ENCODE results near the gene KIF21B.

The KIF21B gene

DNA sequence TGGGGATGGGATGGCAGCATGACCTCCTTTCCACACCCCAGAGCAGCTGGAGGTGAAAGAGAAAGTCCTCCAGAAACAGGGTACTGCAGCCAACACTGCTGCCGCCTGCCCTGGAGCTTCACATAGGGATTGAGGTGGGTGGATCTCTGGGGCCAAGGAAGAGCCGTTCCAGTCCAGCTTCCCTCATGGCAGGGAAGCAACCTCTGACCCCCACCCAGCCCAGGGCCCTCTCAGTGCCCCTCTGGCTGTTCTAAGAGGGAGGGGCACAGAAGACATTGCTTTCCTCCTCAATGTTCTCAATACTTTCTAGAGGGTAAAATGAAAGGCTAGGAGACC, 5.7 kb downstream of the KIF21B start:
- DNase-seq, result no peak

DNA sequence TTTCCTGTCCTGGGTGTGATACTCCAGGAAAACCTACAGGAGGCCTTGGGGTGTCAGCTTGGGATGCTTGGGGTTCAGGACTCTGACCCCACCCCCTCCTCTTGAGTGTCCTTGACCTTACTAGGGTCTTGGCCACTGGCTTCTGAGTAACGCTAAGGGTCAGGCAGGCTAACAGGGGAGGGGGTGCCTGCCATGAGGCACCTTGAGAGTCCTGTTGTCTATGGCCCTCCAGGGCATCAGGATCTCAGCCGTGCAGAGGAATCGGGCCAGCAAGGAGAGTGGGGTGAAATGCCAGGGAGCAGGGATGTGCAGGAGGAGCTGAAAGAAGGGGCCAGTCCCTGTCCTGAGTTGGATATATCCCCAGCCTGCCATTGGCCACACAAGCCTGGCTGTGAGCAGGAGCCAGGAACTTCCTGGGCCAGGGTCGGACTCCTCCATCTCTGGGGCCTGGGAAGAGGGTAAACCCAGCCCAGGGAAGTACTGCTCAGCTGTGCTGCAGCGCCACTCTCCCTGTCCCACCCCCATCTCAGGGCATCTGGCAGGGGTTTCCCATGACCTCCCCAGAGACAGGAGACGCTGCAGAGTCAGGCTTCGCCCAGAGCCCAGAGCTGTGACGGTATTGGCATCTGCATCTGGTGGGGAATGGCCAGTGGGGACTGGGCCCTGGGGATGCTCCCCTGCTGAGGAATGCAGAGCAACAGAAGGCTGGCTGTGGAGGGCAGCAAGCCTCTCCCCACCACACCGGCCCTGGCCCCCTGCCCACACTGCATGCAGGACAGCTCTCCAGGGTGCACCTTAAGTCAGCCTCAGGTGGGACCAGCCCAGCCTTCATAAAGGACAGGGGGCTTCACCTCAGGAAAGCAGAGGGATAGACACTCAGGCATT, 6.3 kb downstream of the KIF21B start:
- DNase-seq, result peak; percentile 88

DNA sequence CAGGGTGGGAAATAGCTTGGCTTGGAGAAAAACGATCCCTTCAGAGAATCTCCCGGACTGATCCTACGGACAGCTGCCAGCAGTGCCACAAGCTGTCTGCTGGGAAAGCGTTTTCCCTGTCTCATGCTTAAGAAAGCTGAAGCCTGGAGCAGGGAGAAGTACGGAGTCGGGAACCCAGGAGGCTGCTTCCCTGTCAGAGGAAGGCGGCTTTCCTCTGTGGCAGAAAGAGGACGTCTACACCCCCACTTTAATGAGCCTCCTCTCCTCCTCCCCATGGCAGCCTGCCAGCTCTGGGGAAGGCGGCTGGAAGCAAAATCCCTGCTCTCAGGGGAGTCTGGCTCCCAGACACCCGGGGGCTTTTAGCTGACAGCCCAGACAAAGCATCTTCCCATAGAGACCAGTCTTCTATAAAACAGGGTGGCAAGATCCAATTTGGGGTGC, 7.3 kb downstream of the KIF21B start:
- peak; percentile 86 for DNase-seq

DNA sequence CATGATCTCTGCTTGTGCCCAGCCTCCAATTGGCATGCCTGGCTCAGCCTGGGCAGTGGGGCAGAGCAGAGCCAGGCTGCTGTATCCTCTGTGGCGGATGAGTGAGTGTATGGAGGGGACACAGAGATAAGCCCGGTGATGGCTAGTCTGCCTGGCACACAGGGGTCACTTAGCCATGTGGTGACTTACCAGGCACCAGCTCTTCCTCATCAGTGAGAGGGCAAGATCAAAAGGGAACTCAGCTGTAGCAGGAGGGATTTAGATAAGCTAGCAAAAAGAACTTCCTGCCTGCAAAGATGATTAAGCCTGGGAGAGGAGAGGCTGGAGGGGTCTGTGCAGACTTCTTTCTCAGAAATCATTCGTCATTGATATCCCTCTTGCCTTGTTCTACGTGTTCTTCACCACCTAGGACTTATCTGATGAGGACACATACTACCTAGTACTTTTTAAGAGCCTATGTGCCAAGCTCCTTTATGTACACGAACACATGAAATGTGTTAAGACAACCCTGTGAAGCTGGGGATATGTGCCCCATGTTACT, 7.9 kb downstream of the KIF21B start:
- DNase-seq, result no peak

- DNase-seq, result no peak
Measured at GRCh38 chr1:201014816-201015200, 8.7 kb downstream of the KIF21B start.

GRCh38 chr1:201013991-201014815, 9.3 kb downstream of the KIF21B start:
- no peak for DNase-seq

DNA sequence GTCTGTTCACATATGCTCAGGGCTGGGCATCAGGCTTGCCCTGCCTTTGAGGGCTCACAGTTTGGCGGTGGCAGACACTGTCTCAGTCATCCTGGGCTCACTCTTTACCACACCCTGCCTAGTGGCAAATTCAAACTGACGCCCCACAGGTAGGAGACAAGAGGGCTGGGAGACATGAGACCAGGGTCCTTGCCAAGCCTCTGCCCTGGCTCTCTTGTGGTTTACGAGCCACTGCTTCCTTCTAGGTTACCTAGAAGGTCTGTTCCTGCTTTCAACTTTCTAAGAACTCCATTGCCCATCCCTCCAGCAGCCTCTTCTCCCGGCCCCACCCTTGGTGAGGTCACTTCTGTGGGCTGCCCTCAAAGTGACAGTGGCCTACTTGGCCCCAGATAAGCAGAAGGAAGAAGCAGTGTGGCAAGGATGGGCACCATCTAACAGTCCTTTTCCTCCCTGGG, 10.5 kb downstream of the KIF21B start:
- no peak for DNase-seq

DNA sequence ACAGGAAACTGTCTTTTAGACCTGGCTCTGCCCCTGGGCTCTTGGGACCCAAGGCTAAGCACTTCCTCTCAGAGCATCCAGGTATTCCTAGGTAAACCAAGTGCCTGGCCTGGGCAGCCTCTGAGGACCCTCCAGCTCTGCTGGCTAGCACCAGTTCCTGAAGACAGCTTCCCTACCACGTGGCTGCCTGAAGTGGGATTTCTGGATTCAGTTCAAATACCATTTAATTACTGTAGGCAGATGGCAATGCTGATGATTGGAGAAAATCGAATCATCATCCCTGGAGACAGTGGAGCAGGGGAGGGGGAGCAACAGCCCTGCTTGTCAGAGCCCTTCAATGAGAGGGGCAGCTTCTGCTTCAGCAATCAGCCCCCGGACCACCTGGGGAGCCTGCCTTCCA, 11.9 kb downstream of the KIF21B start:
- DNase-seq, result peak; percentile 83

DNA sequence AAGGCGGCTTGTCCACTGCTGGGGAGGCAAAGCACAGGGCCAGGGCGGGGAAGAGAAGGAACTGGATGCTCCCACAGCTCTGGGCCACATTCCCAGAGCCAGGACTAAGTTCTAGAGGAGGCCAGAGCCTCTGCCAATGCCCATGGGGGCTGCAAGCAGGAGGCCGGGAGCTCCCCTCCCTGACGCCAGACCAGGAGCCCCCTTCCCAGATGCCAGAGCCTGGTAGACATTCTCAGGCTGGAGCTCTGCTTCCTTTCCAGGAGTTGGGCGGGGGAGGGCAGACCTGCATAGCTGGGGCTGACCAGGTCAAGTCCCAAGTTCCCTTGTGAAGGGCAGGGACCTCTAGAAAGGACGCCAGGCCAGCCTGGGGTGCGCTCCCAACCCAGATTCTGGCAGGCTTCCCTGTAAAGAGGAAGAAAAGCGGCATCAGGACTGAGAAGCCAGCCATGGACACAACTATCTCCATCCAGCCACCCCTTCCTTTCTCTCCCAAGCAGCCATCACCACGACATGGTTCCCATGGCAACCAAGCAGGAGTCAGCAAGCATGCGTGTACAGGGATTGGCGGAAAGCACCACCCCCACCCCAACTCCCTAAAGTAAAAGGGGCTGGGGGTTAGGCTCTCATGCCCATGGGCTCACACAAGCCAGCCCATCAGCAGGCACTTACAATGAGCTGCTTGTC, 13.4 kb downstream of the KIF21B start:
- no peak for DNase-seq

DNA sequence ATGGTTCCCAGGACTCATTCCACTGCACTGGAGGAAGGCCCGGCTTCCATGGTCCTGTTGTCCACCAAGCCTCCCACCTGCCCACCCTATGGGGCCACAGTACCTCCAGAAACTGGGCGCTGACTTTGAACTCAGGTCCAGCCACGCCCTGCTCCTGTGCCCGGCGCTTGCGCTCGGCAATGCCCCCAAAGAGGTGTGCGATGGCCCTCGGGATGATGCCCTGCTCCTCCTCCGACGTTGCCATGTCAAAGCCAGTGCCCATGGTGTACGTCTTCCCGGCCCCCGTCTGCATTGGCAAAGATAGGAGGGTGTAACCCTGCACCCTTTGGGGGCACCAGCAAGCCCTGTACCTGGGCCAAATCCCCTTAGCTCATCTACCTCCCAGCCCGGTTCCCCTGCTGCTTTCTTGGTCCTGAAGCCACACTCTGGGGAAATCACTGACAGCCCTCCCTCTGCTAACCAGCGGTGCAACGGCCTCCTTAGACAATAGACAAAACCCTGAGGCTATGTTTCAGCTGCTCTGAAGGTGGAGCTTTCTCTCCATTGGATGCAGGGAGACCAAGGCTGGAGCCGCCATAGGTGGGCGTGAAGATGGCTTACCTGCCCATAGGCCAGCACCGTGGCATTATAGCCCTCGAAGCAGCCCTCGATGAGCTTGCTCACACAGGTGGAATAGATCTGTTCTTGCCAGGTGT, 14.7 kb downstream of the KIF21B start:
- DNase-seq, result no peak

GRCh38 chr1:201007481-201007880, 16.0 kb downstream of the KIF21B start:
- DNase-seq, result no peak

DNA sequence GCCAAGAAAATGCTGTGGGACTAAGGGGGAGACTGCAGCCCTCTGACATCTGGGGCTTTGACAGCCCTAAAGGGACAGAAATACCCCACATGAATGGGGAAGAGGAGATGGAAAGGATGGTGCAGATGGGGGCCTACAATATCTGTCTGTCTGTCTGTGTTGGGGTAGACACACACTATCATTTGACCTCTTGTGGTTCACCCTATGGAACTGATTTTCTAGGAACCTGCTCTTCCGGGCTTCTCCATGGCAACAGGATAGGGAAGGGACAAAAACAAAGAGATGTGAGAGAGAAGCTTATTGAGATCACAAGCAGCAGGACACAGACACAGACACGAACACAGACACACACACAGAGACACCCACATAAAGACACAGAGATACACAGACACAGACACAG, 17.1 kb downstream of the KIF21B start:
- DNase-seq, result no peak

DNA sequence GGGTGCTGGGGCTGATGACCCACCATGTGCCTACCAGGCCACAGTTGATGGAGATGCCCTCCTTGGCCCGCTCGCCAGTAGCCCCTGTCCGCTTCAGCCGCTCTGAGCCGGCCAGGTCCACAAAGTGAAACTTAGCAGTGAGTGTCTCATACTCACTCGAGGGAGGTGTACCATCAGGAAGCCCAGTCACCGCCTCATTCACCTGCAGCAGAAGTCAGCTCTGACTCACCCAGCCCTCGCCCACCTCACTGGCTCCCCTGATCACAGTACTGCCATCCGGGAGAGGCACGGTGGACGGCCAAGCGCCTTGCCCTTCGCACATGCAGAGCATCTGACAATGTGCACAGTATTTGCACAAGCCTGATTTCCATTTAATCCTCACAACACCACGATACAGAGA, 18.8 kb downstream of the KIF21B start:
- DNase-seq, result no peak

- no peak for DNase-seq
Measured at GRCh38 chr1:201004154-201004553, 19.4 kb downstream of the KIF21B start.

DNA sequence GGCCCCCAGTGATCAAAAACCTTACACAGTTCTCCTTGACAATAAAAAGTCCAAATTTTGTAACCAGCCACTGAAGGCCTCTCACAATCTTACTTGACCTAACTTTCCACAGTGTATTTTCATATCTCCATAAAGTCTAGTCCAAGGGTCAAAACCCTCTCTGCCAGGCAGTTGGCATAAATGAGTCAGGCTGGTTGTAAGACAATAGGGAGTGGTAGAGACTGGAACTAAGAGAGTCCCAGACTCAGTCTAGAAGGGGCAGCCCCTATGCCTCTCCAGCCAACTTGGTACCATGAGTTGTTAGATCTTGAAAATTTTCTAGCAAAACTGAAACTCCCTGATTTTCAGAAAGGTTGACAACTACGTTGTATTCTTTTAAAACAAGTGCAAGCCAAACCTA, 21.0 kb downstream of the KIF21B start:
- DNase-seq, result no peak

DNA sequence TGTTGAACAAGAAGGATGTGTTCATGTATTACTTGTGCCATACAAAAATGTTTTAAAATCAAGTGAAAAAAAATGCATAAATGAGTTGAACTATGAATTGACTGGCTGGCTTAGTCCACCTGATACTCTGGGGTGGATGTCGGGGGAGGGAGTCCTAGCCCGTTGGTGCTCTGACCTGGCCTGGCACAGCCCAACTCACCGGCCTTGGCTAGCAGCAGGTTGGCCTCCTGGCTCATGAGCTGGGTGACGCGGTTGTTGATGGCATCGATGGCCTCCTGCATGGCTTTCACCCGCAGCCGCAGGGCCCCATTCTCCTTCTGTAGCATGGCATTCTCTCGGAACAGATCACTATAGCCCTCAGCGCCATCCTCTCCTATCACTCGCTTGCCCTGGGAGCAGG, 21.6 kb downstream of the KIF21B start:
- no peak for DNase-seq

GRCh38 chr1:201000391-201000790, 23.1 kb downstream of the KIF21B start:
- no peak for DNase-seq

GRCh38 chr1:200999667-201000066, 23.8 kb downstream of the KIF21B start:
- no peak for DNase-seq

GRCh38 chr1:200998323-200998722, 25.2 kb downstream of the KIF21B start:
- DNase-seq, result no peak

GRCh38 chr1:200992382-200993048, 31.0 kb downstream of the KIF21B start:
- no peak for DNase-seq

- no peak for DNase-seq
Measured at GRCh38 chr1:200991097-200991614, 32.4 kb downstream of the KIF21B start.

DNA sequence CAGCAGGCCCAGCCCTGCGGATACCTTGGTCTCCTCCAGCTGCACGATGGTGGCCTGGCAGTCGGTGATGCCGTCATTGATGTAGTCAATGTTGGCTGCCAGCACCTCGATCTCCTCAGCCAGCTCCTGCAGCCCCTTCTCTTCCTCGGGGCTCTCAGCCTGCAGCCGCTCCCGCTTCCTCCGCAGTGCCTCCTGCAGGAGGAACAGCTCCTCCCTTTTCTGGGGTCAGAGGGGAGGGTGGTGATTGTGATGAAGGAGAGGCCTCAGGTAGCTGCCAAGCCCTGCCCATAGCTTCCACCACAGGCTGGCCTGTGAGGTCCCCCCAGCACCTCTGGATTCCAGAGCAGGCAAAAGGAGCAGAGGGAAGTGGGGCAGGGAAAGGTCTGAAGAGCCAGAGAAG, 33.4 kb downstream of the KIF21B start:
- no peak for DNase-seq

Measured in NCI-H2171 (cell line).